GM21423 (cell line): Measurements from ENCODE around the gene ZDHHC4.

ENCODE experiments used
- ATAC-seq: cut with Tn5 transposase; IDR thresholded peaks from one replicate; pipeline ENCODE4 v1.9.1; 2021; ENCODE audit warnings: mild to moderate bottlenecking, moderate library complexity; ENCODE audit not compliant: unreplicated experiment

The ZDHHC4 gene

GRCh38 chr7:6577369-6578113, at the start of gene ZDHHC4:
ZDHHC4 (plus strand) TSS chr7:6577454; CDS start chr7:6580562, 3,108 bp downstream.
- peak; percentile 98 for ATAC-seq

- ATAC-seq: no peak
Observed at GRCh38 chr7:6528401-6529130, 48.7 kb upstream of the ZDHHC4 start.

GRCh38 chr7:6529643-6530042, 47.6 kb upstream of the ZDHHC4 start:
- ATAC-seq: no peak

- ATAC-seq: peak; percentile 68
Observed at GRCh38 chr7:6530626-6531491, 46.4 kb upstream of the ZDHHC4 start.

GRCh38 chr7:6531492-6532279, 45.6 kb upstream of the ZDHHC4 start:
- ATAC-seq: no peak

- ATAC-seq: no peak
Observed at GRCh38 chr7:6532516-6532915, 44.7 kb upstream of the ZDHHC4 start.

GRCh38 chr7:6533893-6534495, 43.3 kb upstream of the ZDHHC4 start:
- ATAC-seq: no peak

GRCh38 chr7:6536262-6537260, 40.7 kb upstream of the ZDHHC4 start:
- no peak for ATAC-seq

GRCh38 chr7:6542368-6542767, 34.9 kb upstream of the ZDHHC4 start:
- ATAC-seq: no peak

- no peak for ATAC-seq
Observed at GRCh38 chr7:6545398-6546126, 31.7 kb upstream of the ZDHHC4 start.

GRCh38 chr7:6546498-6547251, 30.6 kb upstream of the ZDHHC4 start:
- ATAC-seq: no peak

- no peak for ATAC-seq
Observed at GRCh38 chr7:6547400-6547799, 29.9 kb upstream of the ZDHHC4 start.

- ATAC-seq: no peak
Observed at GRCh38 chr7:6551016-6551511, 26.2 kb upstream of the ZDHHC4 start, which contains the start of gene GRID2IP. GRID2IP (minus strand) TSS chr7:6551461; CDS start chr7:6551436, 25 bp downstream.

GRCh38 chr7:6553448-6554044, 23.7 kb upstream of the ZDHHC4 start:
- no peak for ATAC-seq

- no peak for ATAC-seq
Observed at GRCh38 chr7:6554848-6555247, 22.4 kb upstream of the ZDHHC4 start.

GRCh38 chr7:6556196-6556595, 21.1 kb upstream of the ZDHHC4 start:
- ATAC-seq: no peak

- no peak for ATAC-seq
Observed at GRCh38 chr7:6558837-6559236, 18.4 kb upstream of the ZDHHC4 start.
